Ovary (tissue), 9 donors: ENCODE results near the gene ANKRD44. TPM values are rescaled to one million over a fixed set of nuclear protein-coding genes. Genes with fewer than 3 reads are reported as not detected.

ENCODE experiments used
- DNase-seq, 5 donors: peaks; one replicate each; pipeline ENCODE4 v3.0.0-alpha.2; 2019 to 2020
- H3K27ac ChIP-seq, 2 donors: fragments of 200-600 bp; one replicate each; pipeline versions ENCODE4 v1.5.1 to v1.8.0; 2019 to 2022
- H3K27me3 ChIP-seq: fragments of 200-600 bp; one replicate; pipeline ENCODE4 v1.8.0; 2022
- H3K36me3 ChIP-seq: fragments of 200-600 bp; sonication (generic); one replicate; pipeline ENCODE4 v1.5.1; 2019
- H3K4me1 ChIP-seq: one replicate; pipeline ENCODE4 v1.8.1; 2013; ENCODE audit warnings: mild to moderate bottlenecking, moderate library complexity; ENCODE audit not compliant: insufficient read depth
- H3K4me3 ChIP-seq: fragments of 200-600 bp; sonication (generic); one replicate; pipeline ENCODE4 v1.5.1; 2017
- H3K9me3 ChIP-seq, 2 donors: fragments of 200-600 bp in 1 of 2; sonication (generic) in 1 of 2; one replicate each; pipeline versions ENCODE4 v1.5.1 to v1.8.1; 2013 to 2019; ENCODE audit warnings: mild to moderate bottlenecking in 1 of 2, moderate library complexity in 1 of 2
- EP300 ChIP-seq: sonication (generic); formaldehyde crosslinking; IDR thresholded peaks from one replicate; pipeline ENCODE4 v1.6.1; 2017; ENCODE audit warnings: antibody characterized with exemption
- POLR2A ChIP-seq: fragments of 450-650 bp; IDR thresholded peaks from one replicate; pipeline ENCODE4 v1.6.1; 2017; ENCODE audit warnings: antibody characterized with exemption, mild to moderate bottlenecking, moderate library complexity
- WGBS, 3 donors: extraction: QIAGEN DNeasy Blood & Tissue Kit in 1 of 3; methylation state at CpG; one replicate each; pipeline versions ENCODE4 v1.1.5 to v1.1.7; 2013 to 2017; 5-methylcytosine and 5-hydroxymethylcytosine counted together
- intact Hi-C, 4 donors: fragments of 100-400 bp; cut with DNase I; formaldehyde crosslinking; loops; one replicate each; pipeline versions ENCODE4 v1.11.0 to v1.15.1; 2022 to 2023
- polyA plus RNA-seq, 2 donors: library from polyadenylated mRNA; stranded (reverse); fragments of 200-250 nt in 1 of 2; fragments of 350-450 nt in 1 of 2; fragmentation: Illumina TruSeq in 1 of 2; extraction: RNeasy Lipid Tissue Mini Kit (QIAGEN cat#74804) in 1 of 2; gene quantifications; one replicate each; pipeline ENCODE4 v1.2.3, GENCODE V29; 2013 to 2014
- total RNA-seq, 7 donors: library from RNA; depleted of rRNA in 2 of 7; stranded (reverse); fragments of >200 nt in 2 of 7; fragmentation: NEBNext Ultra II Directional in 3 of 7; extraction: Animal tissue kit (Norgen Biotek cat#: 25700) in 3 of 7; gene quantifications; one replicate each; pipeline versions ENCODE4 v1.1.0 to v1.2.4, GENCODE V29; 2016 to 2023
- TF ChIP-seq, protein P1 (sequence below), 3 donors: fragments of 450-650 bp in 2 of 3; fragments of 200-600 bp in 1 of 3; IDR thresholded peaks; one replicate each; pipeline versions ENCODE4 v1.5.1 to v1.8.0; 2016 to 2022; ENCODE audit warnings: antibody characterized with exemption in 3 of 3, mild to moderate bottlenecking in 1 of 3
- donor health status: DM: no; HTN: no; CAD: no; lungs with moderate emphysema.
- donor health status: DM: no; HTN: no; CAD: no.
- donor health status: Bipolar disorder and iron deficiency.
- donor health status: DM: yes; HTN: yes; CAD: no.
- donor health status: DM: no; HTN: no; CAD: no.
- donor health status: DM: yes; HTN: yes; CAD: no.

ANKRD44 gene
- total and polyA plus RNA-seq, 9 donors: 2.6 to 60.0 (median 11.1) TPM

GRCh38 chr2:197164141-197164754 is 146.3 kb downstream of the ANKRD44 start:
- 9 to 21% (median 15%) methylated on average over 25 to 39 of the region's 39 CpGs for WGBS, 3 donors
- peak in 4 of 5 donors; percentile 12 to 55 (median 33) for DNase-seq
- no peaks in the 10 kb centered on the region for H3K9me3 ChIP-seq
- peak overlapping the region; percentile 37 for H3K4me3 ChIP-seq
- intact Hi-C loops: no loop called here
- no peaks in the 10 kb centered on the region for H3K27me3 ChIP-seq
- H3K27ac ChIP-seq: no peak overlapping the region
- no peaks in the 10 kb centered on the region for H3K36me3 ChIP-seq
- TF ChIP-seq EP300 (no peak), POLR2A (no peak)
- TF ChIP-seq, protein P1, sequence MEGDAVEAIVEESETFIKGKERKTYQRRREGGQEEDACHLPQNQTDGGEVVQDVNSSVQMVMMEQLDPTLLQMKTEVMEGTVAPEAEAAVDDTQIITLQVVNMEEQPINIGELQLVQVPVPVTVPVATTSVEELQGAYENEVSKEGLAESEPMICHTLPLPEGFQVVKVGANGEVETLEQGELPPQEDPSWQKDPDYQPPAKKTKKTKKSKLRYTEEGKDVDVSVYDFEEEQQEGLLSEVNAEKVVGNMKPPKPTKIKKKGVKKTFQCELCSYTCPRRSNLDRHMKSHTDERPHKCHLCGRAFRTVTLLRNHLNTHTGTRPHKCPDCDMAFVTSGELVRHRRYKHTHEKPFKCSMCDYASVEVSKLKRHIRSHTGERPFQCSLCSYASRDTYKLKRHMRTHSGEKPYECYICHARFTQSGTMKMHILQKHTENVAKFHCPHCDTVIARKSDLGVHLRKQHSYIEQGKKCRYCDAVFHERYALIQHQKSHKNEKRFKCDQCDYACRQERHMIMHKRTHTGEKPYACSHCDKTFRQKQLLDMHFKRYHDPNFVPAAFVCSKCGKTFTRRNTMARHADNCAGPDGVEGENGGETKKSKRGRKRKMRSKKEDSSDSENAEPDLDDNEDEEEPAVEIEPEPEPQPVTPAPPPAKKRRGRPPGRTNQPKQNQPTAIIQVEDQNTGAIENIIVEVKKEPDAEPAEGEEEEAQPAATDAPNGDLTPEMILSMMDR (IDR thresholded peaks at IDR 0.05): no peak
- no peaks in the 10 kb centered on the region for H3K4me1 ChIP-seq

DNA sequence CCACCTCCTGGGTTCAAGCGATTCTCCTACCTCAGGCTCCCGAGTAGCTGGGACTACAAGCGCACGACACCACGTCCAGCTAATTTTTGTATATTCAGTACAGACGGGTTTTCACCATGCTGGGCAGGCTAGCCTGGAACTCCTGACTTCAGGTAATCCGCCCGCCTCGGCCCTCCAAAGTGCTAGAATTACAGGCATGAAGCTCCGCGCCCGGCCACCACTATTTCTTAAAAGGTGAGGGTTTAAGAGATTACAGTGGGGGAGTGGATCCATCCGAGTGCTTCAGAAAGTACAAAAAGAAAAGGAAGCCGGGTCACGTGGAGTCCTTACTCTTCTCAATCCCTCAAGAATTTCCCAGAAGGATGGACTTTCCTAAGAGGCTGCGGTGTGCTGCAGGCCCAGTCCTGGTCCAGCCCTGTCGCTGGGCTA is 146.9 kb downstream of the ANKRD44 start:
- WGBS, 3 donors: 80 to 83% (median 81%) methylated on average over 17 of the region's 17 CpGs
- Histone ChIP-seq H3K27me3 (no peaks in the 10 kb centered on the region), H3K4me1 (no peaks in the 10 kb centered on the region), H3K9me3 (no peaks in the 10 kb centered on the region), H3K4me3 (no peak overlapping the region), H3K36me3 (no peaks in the 10 kb centered on the region), H3K27ac (no peak overlapping the region)
- DNase-seq: no peak
- intact Hi-C loops: no loop called here
- TF ChIP-seq, protein P1 (IDR thresholded peaks at IDR 0.05): no peak
- TF ChIP-seq EP300: no peak
- no peak for TF ChIP-seq POLR2A

DNA sequence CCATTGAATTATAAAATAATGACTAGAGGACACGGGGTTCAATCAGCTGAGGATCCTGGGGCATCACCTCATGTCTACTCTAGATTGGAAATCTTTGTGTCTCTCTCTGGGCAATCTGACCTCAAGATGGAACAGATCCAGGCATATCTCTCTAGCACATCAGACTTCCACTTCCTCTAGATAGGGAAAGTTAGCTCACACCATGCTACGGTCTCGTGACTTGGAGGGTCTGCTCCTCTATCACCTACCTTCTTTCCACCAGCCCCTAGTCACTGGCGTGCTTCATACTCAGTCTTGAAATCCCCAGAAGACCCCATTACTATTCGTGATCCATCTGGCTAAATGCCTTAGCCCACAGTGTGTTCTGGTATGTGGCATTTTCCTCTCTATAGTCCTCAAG is 148.8 kb downstream of the ANKRD44 start:
- Histone ChIP-seq H3K27ac (no peak overlapping the region), H3K27me3 (no peaks in the 10 kb centered on the region), H3K36me3 (no peaks in the 10 kb centered on the region), H3K4me1 (no peaks in the 10 kb centered on the region), H3K9me3 (no peaks in the 10 kb centered on the region), H3K4me3 (no peak overlapping the region)
- 88 to 91% (median 89%) methylated on average over 5 of the region's 5 CpGs for WGBS, 3 donors
- TF ChIP-seq POLR2A (no peak), EP300 (no peak)
- TF ChIP-seq, protein P1 (IDR thresholded peaks at IDR 0.05): no peak
- intact Hi-C loops: no loop called here
- DNase-seq: no peak

- no peak overlapping the region for H3K27ac ChIP-seq
- H3K4me3 ChIP-seq: no peak overlapping the region
- no peaks in the 10 kb centered on the region for H3K9me3 ChIP-seq
- intact Hi-C loops: no loop called here
- no peak for DNase-seq
- TF ChIP-seq, protein P1 (IDR thresholded peaks at IDR 0.05): no peak
- no peak for TF ChIP-seq EP300
- TF ChIP-seq POLR2A: no peak
- H3K36me3 ChIP-seq: no peaks in the 10 kb centered on the region
- H3K4me1 ChIP-seq: no peaks in the 10 kb centered on the region
- no peaks in the 10 kb centered on the region for H3K27me3 ChIP-seq
- 84 to 92% (median 89%) methylated on average over 4 of the region's 4 CpGs for WGBS, 3 donors
Measured at GRCh38 chr2:197159661-197160211, 150.8 kb downstream of the ANKRD44 start.
